BLaER1 treated with 17β-estradiol and CSF1 and Interleukin-3, amounts not matched to agents 10 nM and 100 nM (cell line): ENCODE measurements around the gene PPP2R2C.

Source experiments
- H3K27ac ChIP-seq, 11 experiments: shearing (Covaris generic); formaldehyde crosslinking; 2 replicates each; pipeline ENCODE4 v1.8.1; 2022
- H3K27me3 ChIP-seq, 11 experiments: shearing (Covaris generic); formaldehyde crosslinking; 2 replicates each; pipeline ENCODE4 v1.8.1; 2022
- H3K36me3 ChIP-seq, 11 experiments: shearing (Covaris generic); formaldehyde crosslinking; 2 replicates each; pipeline ENCODE4 v1.8.1; 2022
- H3K4me1 ChIP-seq, 10 experiments: shearing (Covaris generic); formaldehyde crosslinking; 2 replicates each; pipeline ENCODE4 v1.8.1; 2022
- H3K4me2 ChIP-seq, 11 experiments: shearing (Covaris generic); formaldehyde crosslinking; 2 replicates each; pipeline ENCODE4 v1.8.1; 2022
- H3K4me3 ChIP-seq, 10 experiments: shearing (Covaris generic); formaldehyde crosslinking; 2 replicates each; pipeline ENCODE4 v1.8.1; 2022
- H3K9ac ChIP-seq, 11 experiments: shearing (Covaris generic); formaldehyde crosslinking; 2 replicates each; pipeline ENCODE4 v1.8.1; 2022
- H3K9me3 ChIP-seq, 11 experiments: shearing (Covaris generic); formaldehyde crosslinking; replicated peaks in 1 of 11; 2 replicates each; pipeline ENCODE4 v1.8.1; 2022
- H4K20me1 ChIP-seq, 11 experiments: shearing (Covaris generic); formaldehyde crosslinking; 2 replicates each; pipeline ENCODE4 v1.8.1; 2022
- Cebpa-rat ChIP-seq, 11 experiments: shearing (Covaris generic); IDR thresholded peaks; 2 replicates each; pipeline ENCODE4 v1.8.1; 2022

PPP2R2C gene

GRCh38 chr4:6466756-6467381, 5.5 kb downstream of the PPP2R2C start:
- peaks cover 27 to 43% (median 37%) of the 10 kb centered on the region in 11 experiments for H3K27me3 ChIP-seq
- H3K4me2 ChIP-seq: no peak overlapping the region
- no peaks in the 10 kb centered on the region for H3K36me3 ChIP-seq
- no peak overlapping the region for H3K27ac ChIP-seq
- peaks cover 0 to 28% (median 4%) of the 10 kb centered on the region in 11 experiments; a peak in 9 of 22 replicates for H4K20me1 ChIP-seq
- peaks cover 0 to 5% (median 0%) of the 10 kb centered on the region in 10 experiments; a peak in 1 of 20 replicates for H3K4me1 ChIP-seq
- H3K9ac ChIP-seq: no peak overlapping the region
- H3K9me3 ChIP-seq: no peaks in the 10 kb centered on the region
- no peak overlapping the region for H3K4me3 ChIP-seq
- TF ChIP-seq Cebpa-rat (IDR thresholded peaks at IDR 0.05): no peak

GRCh38 chr4:6465955-6466354, 6.5 kb downstream of the PPP2R2C start:
- H3K4me2 ChIP-seq: no peak overlapping the region
- no peaks in the 10 kb centered on the region for H3K9me3 ChIP-seq
- H3K27me3 ChIP-seq: peaks cover 18 to 34% (median 27%) of the 10 kb centered on the region in 11 experiments
- H3K36me3 ChIP-seq: no peaks in the 10 kb centered on the region
- H3K27ac ChIP-seq: no peak overlapping the region
- no peak overlapping the region for H3K9ac ChIP-seq
- H3K4me1 ChIP-seq: peaks cover 0 to 7% (median 0%) of the 10 kb centered on the region in 10 experiments; a peak in 1 of 20 replicates
- H3K4me3 ChIP-seq: no peak overlapping the region
- peaks cover 0 to 22% (median 3%) of the 10 kb centered on the region in 11 experiments; a peak in 9 of 22 replicates for H4K20me1 ChIP-seq
- TF ChIP-seq Cebpa-rat (IDR thresholded peaks at IDR 0.05): no peak

GRCh38 chr4:6464842-6465588, 7.4 kb downstream of the PPP2R2C start:
- H3K9me3 ChIP-seq: no peaks in the 10 kb centered on the region
- H3K4me3 ChIP-seq: no peak overlapping the region
- H3K4me2 ChIP-seq: no peak overlapping the region
- no peak for TF ChIP-seq Cebpa-rat (IDR thresholded peaks at IDR 0.05)
- peaks cover 0 to 12% (median 0%) of the 10 kb centered on the region in 11 experiments; a peak in 3 of 22 replicates for H4K20me1 ChIP-seq
- H3K36me3 ChIP-seq: no peaks in the 10 kb centered on the region
- peaks cover 0 to 7% (median 0%) of the 10 kb centered on the region in 10 experiments; a peak in 1 of 20 replicates for H3K4me1 ChIP-seq
- no peak overlapping the region for H3K27ac ChIP-seq
- no peak overlapping the region for H3K9ac ChIP-seq
- peaks cover 9 to 25% (median 18%) of the 10 kb centered on the region in 11 experiments for H3K27me3 ChIP-seq

GRCh38 chr4:6463311-6464289, 8.8 kb downstream of the PPP2R2C start:
- no peak for TF ChIP-seq Cebpa-rat (IDR thresholded peaks at IDR 0.05)
- H3K4me2 ChIP-seq: no peak overlapping the region

GRCh38 chr4:6461301-6462165, 10.9 kb downstream of the PPP2R2C start:
- Histone ChIP-seq H3K27ac (no peak overlapping the region), H3K9ac (no peak overlapping the region), H3K4me2 (peak overlapping the region in 1 of 11 experiments; percentile 7; a peak in 2 of 22 replicates), H3K27me3 (no peaks in the 10 kb centered on the region), H4K20me1 (no peaks in the 10 kb centered on the region; a peak in 1 of 22 replicates), H3K4me3 (no peak overlapping the region), H3K9me3 (peaks cover 0 to 12% (median 4%) of the 10 kb centered on the region in 11 experiments; a peak in 5 of 22 replicates), H3K36me3 (no peaks in the 10 kb centered on the region), H3K4me1 (peaks cover 0 to 7% (median 0%) of the 10 kb centered on the region in 10 experiments; a peak in 1 of 20 replicates)
- no peak for TF ChIP-seq Cebpa-rat (IDR thresholded peaks at IDR 0.05)

More at GRCh38 chr4:6463311-6464289, 8.8 kb downstream of the PPP2R2C start:
- Histone ChIP-seq H3K9me3 (peaks cover 0 to 9% (median 4%) of the 10 kb centered on the region in 11 experiments; a peak in 5 of 22 replicates), H4K20me1 (peaks cover 0 to under 1% (median 0%) of the 10 kb centered on the region in 11 experiments; a peak in 2 of 22 replicates), H3K27me3 (peaks cover 0 to 11% (median 4%) of the 10 kb centered on the region in 11 experiments; a peak in 9 of 22 replicates), H3K36me3 (no peaks in the 10 kb centered on the region), H3K27ac (no peak overlapping the region), H3K4me1 (peaks cover 0 to 7% (median 0%) of the 10 kb centered on the region in 10 experiments; a peak in 1 of 20 replicates), H3K4me3 (no peak overlapping the region), H3K9ac (no peak overlapping the region)

GRCh38 chr4:6460876-6461275, 11.5 kb downstream of the PPP2R2C start:
- Histone ChIP-seq H3K27me3 (no peaks in the 10 kb centered on the region), H3K27ac (no peak overlapping the region), H3K4me2 (no peak overlapping the region), H3K36me3 (no peaks in the 10 kb centered on the region), H4K20me1 (no peaks in the 10 kb centered on the region; a peak in 1 of 22 replicates), H3K9me3 (peaks cover 0 to 12% (median 4%) of the 10 kb centered on the region in 11 experiments; a peak in 5 of 22 replicates), H3K4me3 (no peak overlapping the region), H3K9ac (no peak overlapping the region), H3K4me1 (peaks cover 0 to 7% (median 0%) of the 10 kb centered on the region in 10 experiments; a peak in 1 of 20 replicates)
- no peak for TF ChIP-seq Cebpa-rat (IDR thresholded peaks at IDR 0.05)

GRCh38 chr4:6458528-6458927, 13.9 kb downstream of the PPP2R2C start:
- no peak overlapping the region for H3K27ac ChIP-seq
- H4K20me1 ChIP-seq: no peaks in the 10 kb centered on the region; a peak in 1 of 22 replicates
- no peak overlapping the region for H3K4me2 ChIP-seq
- peaks cover 0 to 12% (median 4%) of the 10 kb centered on the region in 11 experiments; a peak in 5 of 22 replicates for H3K9me3 ChIP-seq
- H3K4me1 ChIP-seq: peaks cover 0 to 7% (median 0%) of the 10 kb centered on the region in 10 experiments; a peak in 1 of 20 replicates
- H3K27me3 ChIP-seq: no peaks in the 10 kb centered on the region
- no peaks in the 10 kb centered on the region for H3K36me3 ChIP-seq
- no peak for TF ChIP-seq Cebpa-rat (IDR thresholded peaks at IDR 0.05)
- no peak overlapping the region for H3K9ac ChIP-seq
- H3K4me3 ChIP-seq: no peak overlapping the region
